ENCODE results near the gene CLEC1A.

The CLEC1A gene

DNA sequence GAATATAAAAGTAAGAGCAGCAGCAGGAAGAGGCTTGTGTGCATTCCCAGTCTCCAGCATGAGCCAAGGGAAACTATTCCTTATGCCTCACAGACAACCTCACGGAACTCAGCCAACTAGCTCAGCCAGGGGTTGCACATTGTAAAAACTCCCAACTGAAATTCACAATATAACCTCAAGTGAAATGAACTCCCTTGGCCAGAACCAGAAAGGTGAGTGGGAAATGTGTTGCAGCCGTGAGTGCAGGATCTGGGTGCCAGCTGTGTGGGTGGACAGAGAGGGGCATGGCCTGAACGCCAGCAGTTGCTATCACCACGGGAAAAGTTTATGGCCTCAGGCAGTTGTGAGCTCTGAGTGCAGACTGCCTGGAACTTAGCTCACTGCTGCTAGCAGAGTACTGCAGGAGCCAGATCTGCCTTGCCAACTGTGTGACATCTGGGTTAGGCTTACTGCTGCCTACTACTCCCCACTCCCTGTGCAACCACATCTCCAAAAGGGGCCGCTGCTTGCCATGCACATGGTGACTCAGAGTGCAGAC is 2.3 kb upstream of the CLEC1A start:
- DNase-seq (ENCODE audit: low read depth in 2 of 2): no peak

GRCh38 chr12:10097521-10097920 is 1.3 kb downstream of the CLEC1A start:
- DNase-seq (ENCODE audit: low read depth in 2 of 2): no peak

DNA sequence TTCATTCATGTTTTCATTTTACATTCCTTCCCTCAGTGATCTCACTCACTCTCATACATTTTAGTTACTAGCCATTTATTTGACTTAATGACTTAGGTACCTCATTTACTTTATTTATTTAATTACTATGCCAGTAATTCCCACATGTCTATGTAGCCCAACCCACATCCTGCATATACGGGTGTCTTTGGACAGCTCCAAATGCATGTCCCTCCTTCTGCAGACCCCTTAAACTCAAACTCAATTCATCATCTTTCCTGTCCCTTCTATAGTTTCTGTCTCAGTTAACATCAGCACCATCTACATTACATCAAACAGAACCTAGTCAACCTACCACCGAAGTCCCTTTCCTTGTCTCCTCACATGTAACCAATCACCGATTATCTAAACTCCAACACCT is 2.8 kb downstream of the CLEC1A start:
- DNase-seq (ENCODE audit: low read depth in 2 of 2): no peak

DNA sequence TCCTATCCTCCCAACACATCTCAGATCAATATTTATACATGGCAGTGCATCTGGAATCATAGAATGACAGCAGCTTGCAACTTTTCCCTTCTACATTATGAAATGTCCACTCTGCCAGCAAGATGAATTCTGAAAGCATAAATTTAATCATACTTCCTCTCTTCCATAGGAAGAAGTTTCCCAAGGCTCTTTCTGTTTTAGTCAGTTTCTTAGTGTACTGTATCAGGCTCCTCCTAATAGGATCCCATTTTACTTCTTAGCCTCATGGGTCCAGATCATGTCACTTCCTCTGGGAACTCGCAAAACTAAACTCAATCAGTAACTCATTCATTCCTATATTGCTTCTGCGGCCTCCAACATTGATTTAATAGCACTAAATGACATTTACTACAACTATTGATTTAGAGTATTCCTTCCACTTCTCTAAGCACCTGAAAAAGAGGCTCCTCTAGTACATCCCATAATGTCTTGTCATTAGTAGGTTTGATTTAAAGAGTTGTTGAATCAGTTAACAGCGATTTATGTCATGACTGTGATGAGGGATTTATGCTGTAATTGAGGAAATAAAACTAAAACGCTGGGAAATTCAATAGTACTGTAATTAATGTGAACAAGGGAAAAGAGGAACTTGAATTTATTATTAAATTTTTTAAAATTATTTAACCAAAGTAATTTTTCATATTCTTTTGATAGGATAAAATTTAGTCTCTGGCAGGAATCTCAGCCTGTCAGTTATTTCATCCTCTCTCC is 4.0 kb downstream of the CLEC1A start:
- no peak for DNase-seq (ENCODE audit: low read depth in 2 of 2)

DNA sequence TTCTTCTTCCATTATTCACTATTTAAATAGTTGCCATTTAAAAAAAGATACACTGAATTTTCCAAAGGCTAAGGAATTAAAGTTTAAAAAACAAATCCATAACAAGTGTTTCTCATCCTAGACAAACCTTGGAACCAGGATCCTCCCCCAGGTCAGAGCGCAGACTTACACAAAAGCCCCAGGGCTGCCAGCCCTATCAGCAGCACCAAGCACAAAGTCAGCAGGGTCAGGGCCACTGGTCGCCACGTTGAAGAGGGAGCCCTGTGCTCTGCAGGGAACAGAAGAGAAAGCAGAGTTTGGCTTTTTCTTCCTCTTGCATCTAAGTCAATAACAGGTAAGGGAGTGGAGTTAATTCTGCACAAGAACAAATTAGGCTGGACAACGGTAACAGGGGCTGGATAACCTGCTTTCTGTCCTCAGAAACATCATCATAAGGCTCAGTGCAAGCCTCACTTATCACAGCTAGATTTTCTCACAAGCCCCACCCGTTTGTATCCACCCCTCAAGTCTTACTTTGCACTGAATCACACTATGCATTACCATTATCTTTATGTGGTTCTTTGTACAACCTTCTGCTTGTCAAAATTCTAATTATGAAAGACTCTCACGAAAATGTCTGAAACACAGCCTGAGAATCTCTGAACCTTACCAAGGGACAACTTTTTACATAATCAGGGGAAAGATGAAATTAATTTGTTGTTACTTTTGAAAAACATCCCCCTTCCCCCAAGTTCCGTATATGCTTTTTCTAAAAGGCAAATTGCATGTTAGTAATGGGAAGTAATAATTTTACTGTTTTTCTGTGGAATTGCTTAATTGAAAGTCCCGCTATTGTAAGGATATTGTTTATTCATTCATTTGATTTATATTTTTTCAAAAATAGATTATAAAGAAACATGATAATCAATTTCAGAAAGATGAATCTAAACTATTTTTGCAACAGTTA is 9.6 kb downstream of the CLEC1A start:
- no peak for DNase-seq (ENCODE audit: low read depth in 2 of 2)

DNA sequence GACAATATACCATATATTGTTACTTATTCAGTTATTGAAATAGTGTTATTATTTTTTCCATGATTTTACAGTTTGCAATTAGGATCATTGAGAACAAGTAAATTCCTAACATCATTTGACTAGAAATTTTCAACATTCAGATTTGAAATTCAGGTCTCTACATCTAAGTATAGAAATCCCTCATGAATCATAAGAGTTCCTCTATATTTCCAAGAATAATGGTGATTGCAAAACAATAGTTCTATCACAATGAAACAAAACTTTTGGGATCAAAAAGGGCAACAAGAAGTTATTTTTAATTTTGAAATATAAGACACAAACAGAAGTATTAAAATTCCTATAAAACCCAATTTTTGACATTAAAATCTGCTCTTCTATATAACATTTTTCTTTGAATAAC is 10.8 kb downstream of the CLEC1A start:
- no peak for DNase-seq (ENCODE audit: low read depth in 2 of 2)

DNA sequence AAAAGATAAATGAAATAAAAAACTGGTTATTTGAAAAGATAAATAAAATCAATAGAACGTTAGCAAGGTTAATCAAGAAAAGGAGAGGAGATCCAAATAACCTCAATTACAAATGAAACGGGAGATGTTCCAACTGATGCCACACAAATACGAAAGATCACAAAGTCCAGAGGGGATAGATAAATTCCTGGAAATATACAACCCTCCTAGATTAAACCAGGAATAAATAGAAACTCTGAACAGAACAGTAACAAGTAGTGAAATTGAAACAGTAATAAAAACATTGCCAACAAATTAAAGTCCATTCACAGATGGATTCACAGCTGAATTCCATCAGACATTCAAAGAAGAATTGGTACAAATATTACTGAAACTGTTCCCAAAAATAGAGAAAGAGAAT is 12.4 kb downstream of the CLEC1A start:
- no peak for DNase-seq (ENCODE audit: low read depth in 2 of 2)

GRCh38 chr12:10084733-10085132 is 14.1 kb downstream of the CLEC1A start:
- no peak for DNase-seq (ENCODE audit: low read depth in 2 of 2)

- no peak for DNase-seq (ENCODE audit: low read depth in 2 of 2)
These were observed 16.5 kb downstream of the CLEC1A start for GRCh38 chr12:10082117-10082874.

- DNase-seq (ENCODE audit: low read depth in 2 of 2): no peak
These were observed 23.3 kb downstream of the CLEC1A start for GRCh38 chr12:10075451-10075850.

DNA sequence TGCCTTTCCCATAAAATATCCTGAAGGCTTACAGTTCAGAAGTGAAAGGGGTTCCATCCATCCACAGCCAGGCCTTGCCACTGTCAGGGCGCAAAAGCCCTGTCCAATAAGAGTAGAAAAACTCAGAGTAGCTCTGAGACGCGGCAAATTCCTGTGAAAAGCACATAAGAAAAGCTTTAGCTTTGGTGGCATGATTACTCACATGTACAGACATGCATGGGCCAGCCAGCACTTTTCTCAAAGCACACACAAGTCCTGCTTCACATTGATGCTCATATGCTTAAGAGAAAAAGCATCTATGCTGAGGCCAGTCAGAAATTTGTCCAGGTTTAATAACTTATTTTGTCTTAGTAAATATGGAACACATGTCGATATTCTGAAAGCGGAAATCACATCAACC is 25.5 kb downstream of the CLEC1A start:
- DNase-seq (ENCODE audit: low read depth in 2 of 2): no peak

GRCh38 chr12:10072131-10072530 is 26.7 kb downstream of the CLEC1A start:
- DNase-seq (ENCODE audit: low read depth in 2 of 2): no peak

DNA sequence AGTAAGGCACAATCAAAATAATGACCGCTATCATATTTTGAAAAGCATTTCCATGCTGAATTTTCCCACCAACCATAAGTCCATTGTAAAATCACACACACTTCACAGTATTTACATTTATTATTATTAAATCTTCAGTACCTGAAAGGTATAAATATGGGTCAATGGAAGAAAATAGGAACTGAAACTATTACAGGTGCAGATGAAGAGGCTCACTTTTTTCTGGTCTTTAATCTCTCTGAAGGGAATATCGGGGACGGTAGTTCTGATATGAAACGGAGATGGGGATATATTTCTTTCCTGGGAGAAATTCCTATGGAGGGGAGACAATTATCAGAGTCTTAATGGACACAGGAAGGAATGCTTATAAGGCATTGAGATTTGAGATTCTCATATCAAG is 28.4 kb downstream of the CLEC1A start:
- no peak for DNase-seq (ENCODE audit: low read depth in 2 of 2)

GRCh38 chr12:10069976-10070375 is 28.8 kb downstream of the CLEC1A start:
- no peak for DNase-seq (ENCODE audit: low read depth in 2 of 2)

DNA sequence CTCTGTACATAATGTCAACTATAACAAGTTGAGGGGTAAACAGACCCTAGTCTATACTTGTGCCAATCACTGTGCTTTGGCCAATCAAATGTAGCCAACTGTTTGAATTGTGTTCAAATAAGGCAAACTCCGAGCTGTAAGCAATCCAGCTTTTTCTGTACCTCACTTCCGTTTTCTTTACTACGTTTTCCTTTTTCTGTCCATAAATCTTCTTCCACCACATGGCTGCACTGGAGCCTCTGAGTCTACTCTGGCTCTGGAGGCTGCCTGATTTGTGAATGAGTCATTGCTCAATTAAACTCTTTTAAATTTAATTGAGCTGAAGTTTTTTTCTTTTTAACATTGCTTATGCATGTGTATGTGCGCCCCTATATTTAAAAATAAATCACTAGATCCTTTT is 29.7 kb downstream of the CLEC1A start:
- DNase-seq (ENCODE audit: low read depth in 2 of 2): no peak

GRCh38 chr12:10068644-10069043 is 30.1 kb downstream of the CLEC1A start:
- DNase-seq (ENCODE audit: low read depth in 2 of 2): no peak

GRCh38 chr12:10067942-10068341 is 30.8 kb downstream of the CLEC1A start:
- DNase-seq (ENCODE audit: low read depth in 2 of 2): no peak

GRCh38 chr12:10067264-10067663 is 31.5 kb downstream of the CLEC1A start:
- no peak for DNase-seq (ENCODE audit: low read depth in 2 of 2)

DNA sequence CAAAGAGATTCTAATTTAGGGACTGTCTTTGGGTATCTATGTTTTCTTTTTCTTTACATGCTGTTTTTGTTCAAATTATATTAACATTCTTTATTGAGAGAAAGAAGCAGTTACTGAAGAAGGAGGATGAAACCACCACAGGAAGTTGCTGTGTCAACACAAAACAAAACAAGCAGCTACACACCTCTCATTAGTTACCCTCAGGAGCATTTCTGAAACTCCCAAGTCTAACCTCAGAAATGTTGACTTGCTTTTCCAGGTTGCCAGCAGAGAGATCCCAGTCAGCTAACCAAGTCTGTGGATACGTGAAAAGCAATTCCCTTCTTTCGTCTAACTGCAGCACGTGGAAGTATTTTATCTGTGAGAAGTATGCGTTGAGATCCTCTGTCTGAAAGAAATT is 33.5 kb downstream of the CLEC1A start:
- DNase-seq (ENCODE audit: low read depth in 2 of 2): no peak

DNA sequence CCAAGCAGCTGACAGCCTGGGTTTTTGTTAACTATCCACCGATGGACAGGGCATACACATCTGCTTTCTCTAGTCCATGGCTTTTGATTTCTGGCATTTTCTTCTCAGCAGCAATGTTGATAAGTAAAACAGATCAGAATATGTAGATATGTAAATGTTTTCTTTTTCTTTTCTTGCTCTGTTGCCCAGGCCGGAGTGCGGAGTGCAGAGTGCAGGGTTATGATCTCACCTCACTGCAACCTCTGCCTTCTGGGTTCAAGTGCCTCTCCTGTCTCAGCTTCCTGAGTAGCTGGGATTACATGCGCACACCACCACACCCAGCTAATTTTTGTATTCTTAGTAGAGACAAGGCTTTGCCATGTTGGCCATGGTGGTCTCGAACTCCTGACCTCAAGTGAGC is 40.4 kb downstream of the CLEC1A start:
- DNase-seq (ENCODE audit: low read depth in 2 of 2): no peak

GRCh38 chr12:10052193-10052913 is 46.4 kb downstream of the CLEC1A start:
- DNase-seq (ENCODE audit: low read depth in 2 of 2): no peak

Data from stimulated activated CD8-positive, alpha-beta memory T cell treated with anti-CD3 and anti-CD28 coated beads, Interleukin-15, amount 100 ng/mL, for 4 hours (primary cell).